ENCODE data around the gene PLEKHG2. TPM values are rescaled to one million over a fixed set of nuclear protein-coding genes. Genes with fewer than 3 reads are reported as not detected.

The PLEKHG2 gene
- total RNA-seq, 1 donor = 21.4 TPM

DNA sequence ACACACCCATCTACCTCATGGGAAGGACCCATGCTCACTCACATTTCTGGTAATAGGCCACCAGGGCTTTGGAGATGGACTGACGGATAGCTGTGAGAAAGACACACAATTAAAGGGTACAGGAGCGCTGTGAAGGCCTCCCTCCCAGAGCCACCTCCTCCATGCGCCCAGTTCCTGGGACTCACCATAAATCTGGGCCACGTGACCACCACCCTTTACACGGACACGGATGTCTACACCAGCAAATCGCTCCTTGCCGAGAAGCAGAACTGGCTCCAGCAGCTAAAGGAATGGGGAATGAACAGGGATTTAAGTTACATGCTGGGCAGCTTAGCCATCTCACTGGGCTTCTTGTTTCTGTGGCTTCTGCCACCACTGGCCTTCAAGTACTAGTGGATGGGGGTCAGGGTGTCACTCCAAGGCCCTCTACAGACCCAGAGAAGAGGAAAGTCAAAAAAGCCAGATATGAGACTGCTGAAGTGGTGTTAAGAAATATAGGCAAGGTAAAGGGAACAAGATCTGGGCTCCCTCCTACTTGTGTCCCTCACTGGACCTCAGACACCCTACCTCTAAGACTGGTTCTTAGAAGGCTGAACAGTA lies 21.1 kb downstream of the PLEKHG2 start:
- Histone ChIP-seq H3K4me3 (ENCODE audit: insufficient read depth, low read length) (no peak overlapping the region), H3K9me3 (ENCODE audit: low read depth, low read length) (no peaks in the 10 kb centered on the region), H3K4me1 (ENCODE audit: insufficient read depth, low read length) (peaks cover 34% of the 10 kb centered on the region), H2AFZ (ENCODE audit: low read length) (no peak overlapping the region), H3K27ac (ENCODE audit: low read depth, low read length) (peak overlapping the region; percentile 96), H3K36me3 (ENCODE audit: insufficient read depth, low read length) (peaks cover 30% of the 10 kb centered on the region), H3K27me3 (ENCODE audit: insufficient read depth, low read length) (no peaks in the 10 kb centered on the region), H4K20me1 (ENCODE audit: insufficient read depth, low read length) (peaks cover 20% of the 10 kb centered on the region), H3K4me2 (ENCODE audit: insufficient read depth, low read length) (peak overlapping the region; percentile 88), H3K79me2 (ENCODE audit: insufficient read depth, low read length) (peaks cover 29% of the 10 kb centered on the region)
- peak; percentile 26 for DNase-seq (ENCODE audit: insufficient read length, low spot score, missing footprints)
- TF ChIP-seq, protein P1, sequence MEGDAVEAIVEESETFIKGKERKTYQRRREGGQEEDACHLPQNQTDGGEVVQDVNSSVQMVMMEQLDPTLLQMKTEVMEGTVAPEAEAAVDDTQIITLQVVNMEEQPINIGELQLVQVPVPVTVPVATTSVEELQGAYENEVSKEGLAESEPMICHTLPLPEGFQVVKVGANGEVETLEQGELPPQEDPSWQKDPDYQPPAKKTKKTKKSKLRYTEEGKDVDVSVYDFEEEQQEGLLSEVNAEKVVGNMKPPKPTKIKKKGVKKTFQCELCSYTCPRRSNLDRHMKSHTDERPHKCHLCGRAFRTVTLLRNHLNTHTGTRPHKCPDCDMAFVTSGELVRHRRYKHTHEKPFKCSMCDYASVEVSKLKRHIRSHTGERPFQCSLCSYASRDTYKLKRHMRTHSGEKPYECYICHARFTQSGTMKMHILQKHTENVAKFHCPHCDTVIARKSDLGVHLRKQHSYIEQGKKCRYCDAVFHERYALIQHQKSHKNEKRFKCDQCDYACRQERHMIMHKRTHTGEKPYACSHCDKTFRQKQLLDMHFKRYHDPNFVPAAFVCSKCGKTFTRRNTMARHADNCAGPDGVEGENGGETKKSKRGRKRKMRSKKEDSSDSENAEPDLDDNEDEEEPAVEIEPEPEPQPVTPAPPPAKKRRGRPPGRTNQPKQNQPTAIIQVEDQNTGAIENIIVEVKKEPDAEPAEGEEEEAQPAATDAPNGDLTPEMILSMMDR (IDR thresholded peaks at IDR 0.05; ENCODE audit: extremely low read depth, low read depth, low read length) = no peak

DNA sequence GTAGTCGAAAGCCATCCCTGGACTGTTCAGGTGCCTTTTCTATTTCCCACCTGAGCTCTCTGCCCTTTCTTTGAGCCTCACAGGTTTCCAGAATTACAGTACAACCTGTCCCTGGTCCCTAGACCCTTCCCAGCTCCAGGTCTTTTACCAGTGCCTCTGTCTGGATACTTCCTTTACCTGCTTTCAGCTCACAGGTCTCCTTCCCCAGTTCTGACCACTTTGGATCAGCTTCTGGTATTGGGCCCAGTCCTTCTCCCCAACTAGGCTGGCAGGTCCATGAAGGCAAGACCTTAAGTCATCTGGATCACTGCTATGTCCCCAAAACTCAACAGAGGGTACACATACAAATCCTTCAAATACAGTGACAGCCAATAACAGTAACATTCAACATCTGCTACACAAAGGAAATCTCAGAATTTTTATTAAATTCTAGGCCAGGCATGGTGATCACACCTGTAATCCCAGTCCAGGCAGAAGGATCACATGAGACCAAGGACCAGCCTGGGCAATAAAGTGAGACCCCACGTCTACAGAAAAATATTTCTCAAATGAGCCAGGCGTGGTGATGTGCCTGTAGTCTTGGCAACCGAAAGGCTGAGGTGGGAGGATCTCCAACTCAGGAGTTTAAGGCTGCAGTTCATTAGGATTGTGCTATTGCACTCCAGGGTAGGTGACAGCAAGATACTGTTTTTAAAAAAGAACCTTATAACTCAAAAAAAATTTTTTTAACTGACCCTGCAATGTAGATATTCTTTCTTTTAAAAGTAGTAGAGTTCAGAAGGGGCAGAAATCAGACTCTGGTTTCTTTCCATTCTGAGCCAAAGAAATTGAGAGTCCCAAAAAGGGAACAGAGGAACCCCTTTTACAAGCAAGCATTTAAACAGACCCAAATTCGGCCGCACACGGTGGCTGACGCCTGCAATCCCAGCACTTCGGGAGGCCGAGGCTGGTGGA lies 21.9 kb downstream of the PLEKHG2 start:
- Histone ChIP-seq H3K27me3 (ENCODE audit: insufficient read depth, low read length) (no peaks in the 10 kb centered on the region), H3K79me2 (ENCODE audit: insufficient read depth, low read length) (peaks cover 29% of the 10 kb centered on the region), H3K4me1 (ENCODE audit: insufficient read depth, low read length) (peaks cover 28% of the 10 kb centered on the region), H3K36me3 (ENCODE audit: insufficient read depth, low read length) (peaks cover 30% of the 10 kb centered on the region), H2AFZ (ENCODE audit: low read length) (no peak overlapping the region), H3K27ac (ENCODE audit: low read depth, low read length) (peak overlapping the region; percentile 96), H3K4me2 (ENCODE audit: insufficient read depth, low read length) (peak overlapping the region; percentile 88), H4K20me1 (ENCODE audit: insufficient read depth, low read length) (peaks cover 20% of the 10 kb centered on the region), H3K4me3 (ENCODE audit: insufficient read depth, low read length) (peak overlapping the region; percentile 93), H3K9me3 (ENCODE audit: low read depth, low read length) (no peaks in the 10 kb centered on the region)
- peak; percentile 61 for DNase-seq (ENCODE audit: insufficient read length, low spot score, missing footprints)
- TF ChIP-seq, protein P1 (IDR thresholded peaks at IDR 0.05; ENCODE audit: extremely low read depth, low read depth, low read length) = no peak

DNA sequence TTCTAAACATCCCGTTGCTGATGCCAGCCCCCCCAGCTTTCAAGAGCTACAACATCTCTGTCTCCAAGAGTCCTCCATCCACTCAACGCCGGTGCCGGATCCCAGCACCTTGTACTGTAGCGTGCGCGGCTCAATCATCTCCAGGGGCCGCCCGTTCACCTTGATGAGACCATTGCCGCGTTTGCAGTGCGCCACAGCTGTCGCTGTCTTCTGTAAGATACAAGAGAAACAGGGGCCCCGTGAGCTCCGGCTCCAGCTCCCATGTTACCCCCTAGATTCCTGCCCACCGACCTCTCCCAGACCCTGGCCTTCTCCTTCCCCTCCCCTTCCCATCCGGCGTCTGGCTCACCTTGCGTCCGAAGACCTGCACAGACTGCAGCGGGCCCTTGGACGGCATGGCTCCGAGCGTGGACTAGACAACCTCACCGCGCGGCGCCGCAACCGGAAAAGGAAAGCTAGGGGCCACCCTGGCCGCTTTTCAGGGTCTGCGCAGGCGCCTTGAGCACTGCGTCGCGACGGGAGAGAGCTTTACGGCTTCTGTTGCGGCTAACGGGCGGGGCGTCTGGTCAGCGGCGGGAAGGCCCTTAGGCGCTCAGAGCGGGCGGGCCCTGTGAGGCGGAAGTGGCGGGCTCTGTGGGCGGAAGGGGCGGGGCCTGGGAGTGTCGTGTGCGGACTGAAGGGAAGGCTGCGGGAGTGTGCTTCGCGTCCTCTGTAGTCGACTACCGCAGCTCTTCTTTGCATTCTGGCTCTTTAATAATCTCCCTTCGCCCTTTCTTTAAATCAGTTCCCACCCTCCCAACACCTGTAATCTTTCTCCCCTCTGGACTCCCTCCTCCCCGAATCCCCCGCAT lies 23.3 kb downstream of the PLEKHG2 start, which contains the start of gene RPS16:
Gene RPS16, minus strand, starts transcription at position 451 of the 851 bp plus-strand sequence. Its CDS starts 54 bp downstream, at position 397.
- TF ChIP-seq, protein P1 (IDR thresholded peaks at IDR 0.05; ENCODE audit: extremely low read depth, low read depth, low read length) = no peak
- H3K9me3 ChIP-seq (ENCODE audit: low read depth, low read length) = no peaks in the 10 kb centered on the region
- peaks cover 25% of the 10 kb centered on the region for H3K4me1 ChIP-seq (ENCODE audit: insufficient read depth, low read length)
- H3K36me3 ChIP-seq (ENCODE audit: insufficient read depth, low read length) = peaks cover 30% of the 10 kb centered on the region
- H3K79me2 ChIP-seq (ENCODE audit: insufficient read depth, low read length) = peaks cover 29% of the 10 kb centered on the region
- H3K4me2 ChIP-seq (ENCODE audit: insufficient read depth, low read length) = peak within 1 kb of the TSS; percentile 88
- H4K20me1 ChIP-seq (ENCODE audit: insufficient read depth, low read length) = peaks cover 20% of the 10 kb centered on the region
- peak within 1 kb of the TSS; percentile 63 for H2AFZ ChIP-seq (ENCODE audit: low read length)
- H3K27me3 ChIP-seq (ENCODE audit: insufficient read depth, low read length) = no peaks in the 10 kb centered on the region
- peak within 1 kb of the TSS; percentile 96 for H3K27ac ChIP-seq (ENCODE audit: low read depth, low read length)
- peak; percentile 98 for DNase-seq (ENCODE audit: insufficient read length, low spot score, missing footprints)
- H3K4me3 ChIP-seq (ENCODE audit: insufficient read depth, low read length) = peak within 1 kb of the TSS; percentile 93

Measured in osteoblast (primary cell).